ENCODE results near the gene EFCAB8.

EFCAB8 gene

GRCh38 chr20:32858701-32859372 is at the start of gene EFCAB8:
Gene EFCAB8, plus strand, starts transcription at chr20:32858923. Its CDS starts 4,870 bp downstream, at chr20:32863793.
- DNase-seq (ENCODE audit: low read depth in 2 of 2) = no peak

- DNase-seq (ENCODE audit: low read depth in 2 of 2) = no peak
Observed at GRCh38 chr20:32809907-32810306, 48.8 kb upstream of the EFCAB8 start.

- no peak for DNase-seq (ENCODE audit: low read depth in 2 of 2)
Observed at GRCh38 chr20:32810941-32811340, 47.8 kb upstream of the EFCAB8 start.

GRCh38 chr20:32811886-32812285 is 46.8 kb upstream of the EFCAB8 start:
- DNase-seq (ENCODE audit: low read depth in 2 of 2) = no peak

- DNase-seq (ENCODE audit: low read depth in 2 of 2) = peak; percentile 38 to 82
Observed at GRCh38 chr20:32819992-32820697, 38.6 kb upstream of the EFCAB8 start.

GRCh38 chr20:32820698-32821377 is 37.9 kb upstream of the EFCAB8 start:
- DNase-seq (ENCODE audit: low read depth in 2 of 2) = no peak

- DNase-seq (ENCODE audit: low read depth in 2 of 2) = no peak
Observed at GRCh38 chr20:32822225-32822624, 36.5 kb upstream of the EFCAB8 start.

GRCh38 chr20:32823078-32823477 is 35.6 kb upstream of the EFCAB8 start:
- DNase-seq (ENCODE audit: low read depth in 2 of 2) = no peak

GRCh38 chr20:32823737-32824588 is 34.8 kb upstream of the EFCAB8 start:
- DNase-seq (ENCODE audit: low read depth in 2 of 2) = no peak

GRCh38 chr20:32828029-32828680 is 30.6 kb upstream of the EFCAB8 start:
- DNase-seq (ENCODE audit: low read depth in 2 of 2) = no peak

- no peak for DNase-seq (ENCODE audit: low read depth in 2 of 2)
Observed at GRCh38 chr20:32829311-32830005, 29.3 kb upstream of the EFCAB8 start.

- no peak for DNase-seq (ENCODE audit: low read depth in 2 of 2)
Observed at GRCh38 chr20:32830437-32830836, 28.3 kb upstream of the EFCAB8 start.

- no peak for DNase-seq (ENCODE audit: low read depth in 2 of 2)
Observed at GRCh38 chr20:32831982-32832381, 26.7 kb upstream of the EFCAB8 start.

- no peak for DNase-seq (ENCODE audit: low read depth in 2 of 2)
Observed at GRCh38 chr20:32832664-32833063, 26.1 kb upstream of the EFCAB8 start.

- DNase-seq (ENCODE audit: low read depth in 2 of 2) = no peak
Observed at GRCh38 chr20:32834972-32835371, 23.8 kb upstream of the EFCAB8 start.

GRCh38 chr20:32837157-32837556 is 21.6 kb upstream of the EFCAB8 start:
- DNase-seq (ENCODE audit: low read depth in 2 of 2) = no peak

- DNase-seq (ENCODE audit: low read depth in 2 of 2) = no peak
Observed at GRCh38 chr20:32839227-32839981, 19.3 kb upstream of the EFCAB8 start.

GRCh38 chr20:32839982-32840285 is 18.8 kb upstream of the EFCAB8 start:
- no peak for DNase-seq (ENCODE audit: low read depth in 2 of 2)

- no peak for DNase-seq (ENCODE audit: low read depth in 2 of 2)
Observed at GRCh38 chr20:32841174-32841573, 17.5 kb upstream of the EFCAB8 start.

GRCh38 chr20:32841632-32842031 is 17.1 kb upstream of the EFCAB8 start:
- DNase-seq (ENCODE audit: low read depth in 2 of 2) = no peak

Measured in stimulated activated CD8-positive, alpha-beta memory T cell treated with anti-CD3 and anti-CD28 coated beads, Interleukin-2, amount 100 ng/mL, for 1 hour (primary cell).